Esophagus muscularis mucosa (tissue), 4 donors: ENCODE measurements around the gene REPS2.

Experiments
- CTCF ChIP-seq, 3 experiments: fragments of 200-600 bp in 2 of 3; fragments of 450-650 bp in 1 of 3; sonication (generic) in 2 of 3; IDR thresholded peaks; one replicate each; pipeline ENCODE4 v1.5.1; 2017 to 2019; ENCODE audit warnings: antibody characterized with exemption in 3 of 3, mild to moderate bottlenecking in 2 of 3, moderate library complexity in 1 of 3
- EP300 ChIP-seq: sonication (generic); formaldehyde crosslinking; IDR thresholded peaks from one replicate; pipeline ENCODE4 v1.6.1; 2017; ENCODE audit warnings: antibody characterized with exemption
- POLR2AphosphoS5 ChIP-seq, 2 donors: sonication (generic); formaldehyde crosslinking; IDR thresholded peaks; one replicate each; pipeline ENCODE4 v1.6.1; 2017; ENCODE audit warnings: antibody characterized with exemption in 2 of 2

- TF ChIP-seq EP300: no peak
- TF ChIP-seq CTCF (IDR thresholded peaks at IDR 0.05): no peak
- no peak for TF ChIP-seq POLR2AphosphoS5 (IDR thresholded peaks at IDR 0.05)
These were observed 24.5 kb downstream of the REPS2 start for GRCh38 chrX:16970977-16971376.
